Neural progenitor cell (in vitro differentiated cells): ENCODE data around the gene EPS8L2.

Experiments
- CTCF ChIP-seq: fragments of 200-600 bp; sonication (generic); IDR thresholded peaks from 2 replicates; pipeline ENCODE4 v1.5.1; 2017; ENCODE audit warnings: antibody characterized with exemption, mild to moderate bottlenecking
- EZH2 ChIP-seq: fragments of 200-600 bp; sonication (generic); IDR thresholded peaks from 2 replicates; pipeline ENCODE4 v1.6.1; 2017; ENCODE audit warnings: antibody characterized with exemption, mild to moderate bottlenecking, moderate library complexity
- EZH2phosphoT487 ChIP-seq: fragments of 200-600 bp; sonication (generic); IDR thresholded peaks from 2 replicates; pipeline ENCODE4 v1.6.1; 2017; ENCODE audit warnings: antibody characterized with exemption

- no peak for TF ChIP-seq CTCF
- no peak for TF ChIP-seq EZH2
- TF ChIP-seq EZH2phosphoT487: no peak
Observed at GRCh38 chr11:679271-680207, 26.5 kb upstream of the EPS8L2 start.
